Panc1 (cell line): ENCODE results near the gene KLF11.
A peak's percentile ranks its signal among the peaks of the same experiment; 100 is the strongest.

Source experiments
- CTCF ChIP-seq: fragments of 450-650 bp; IDR thresholded peaks from 2 replicates; pipeline ENCODE4 v1.5.1; 2017; ENCODE audit warnings: mild to moderate bottlenecking
- POLR2AphosphoS5 ChIP-seq: IDR thresholded peaks from 2 replicates; pipeline ENCODE4 v1.6.1; 2012; ENCODE audit warnings: mild to moderate bottlenecking, low read depth, low read length, moderate library complexity
- REST ChIP-seq, 2 experiments: IDR thresholded peaks; 2 replicates each; pipeline ENCODE4 v1.6.1; 2011 to 2012; ENCODE audit warnings: low read depth in 2 of 2, control low read depth in 1 of 2, low read length in 1 of 2, mild to moderate bottlenecking in 1 of 2, moderate library complexity in 1 of 2; ENCODE audit not compliant: insufficient read depth in 1 of 2
- SIN3A ChIP-seq: IDR thresholded peaks from 2 replicates; pipeline ENCODE4 v1.6.1; 2012; ENCODE audit warnings: low read depth, mild to moderate bottlenecking, low read length, moderate library complexity, borderline replicate concordance; ENCODE audit not compliant: insufficient read depth

- TF ChIP-seq CTCF: peak; percentile 84
- TF ChIP-seq REST (IDR thresholded peaks at IDR 0.05; ENCODE audit: insufficient read depth in 1 of 2, low read depth in 2 of 2, low read length in 1 of 2): no peak
- TF ChIP-seq POLR2AphosphoS5: peak; percentile 35; the same call in 1 of the 2 replicates
- TF ChIP-seq SIN3A: no peak
Observed at GRCh38 chr2:10036095-10036884, 7.1 kb upstream of the KLF11 start.
